ENCODE data around the gene MYH9. TPM values are rescaled to one million over a fixed set of nuclear protein-coding genes. Genes with fewer than 3 reads are reported as not detected.

The MYH9 gene
- total RNA-seq, 1 experiment from 2014 or later, result 258 TPM

GRCh38 chr22:36334821-36335603, 52.8 kb downstream of the MYH9 start:
- DNase-seq (ENCODE audit: low read depth, low spot score), result no peak
- peaks cover 44 to 71% of the 10 kb centered on the region in 2 experiments for H3K4me1 ChIP-seq (ENCODE audit: control insufficient read depth in 1 of 2, insufficient read depth in 2 of 2, low read length in 2 of 2)
- no peaks in the 10 kb centered on the region for H3K27me3 ChIP-seq (ENCODE audit: insufficient read depth, low read length)
- no peak for TF ChIP-seq MAX (IDR thresholded peaks at IDR 0.05)
- no peak for TF ChIP-seq EGR1 (IDR thresholded peaks at IDR 0.05; ENCODE audit: low read depth)
- TF ChIP-seq JUND (IDR thresholded peaks at IDR 0.05), result no peak
- no peak for TF ChIP-seq CEBPB (IDR thresholded peaks at IDR 0.05; ENCODE audit: low read depth)
- no peak for TF ChIP-seq ATF3 (IDR thresholded peaks at IDR 0.05)
- TF ChIP-seq SIN3A (IDR thresholded peaks at IDR 0.05; ENCODE audit: low read depth), result no peak
- TF ChIP-seq REST (IDR thresholded peaks at IDR 0.05; ENCODE audit: low read depth), result no peak
- TF ChIP-seq RAD21 (IDR thresholded peaks at IDR 0.05; ENCODE audit: low read depth), result no peak
- no peak for TF ChIP-seq SRF (IDR thresholded peaks at IDR 0.05; ENCODE audit: low read depth)
- POLR2A ChIA-PET, result no interaction called here
- peaks cover 98% of the 10 kb centered on the region for H3K79me2 ChIP-seq (ENCODE audit: insufficient read depth, low read length)
- H3K9me2 ChIP-seq (ENCODE audit: insufficient read depth), result no peaks in the 10 kb centered on the region
- intact Hi-C loops (cut with micrococcal nuclease), result loop anchor here (5.0 kb wide), 1 partner anchor 52 kb away; the partner anchor contains the start of gene MYH9
- no peak overlapping the region for H3K4me3 ChIP-seq (replicated peaks in 1 of 2; ENCODE audit: low read depth in 1 of 2, low read length in 2 of 2)
- no peak overlapping the region for H3K4me2 ChIP-seq (ENCODE audit: low read length)
- RAD21 ChIA-PET (ENCODE audit: low non-redundant PET in 1 of 2, low total read pairs in 2 of 2, uncharacterized antibody in 2 of 2, unreplicated experiment in 2 of 2), result no interaction called here
- no peak overlapping the region for H3K9ac ChIP-seq (ENCODE audit: low read length)
- H3K9me3 ChIP-seq (ENCODE audit: control insufficient read depth in 1 of 2, insufficient read depth in 1 of 2, low read depth in 1 of 2, low read length in 2 of 2), result no peaks in the 10 kb centered on the region
- no TSS peak for BruUV-seq (replicated peaks)
- peaks cover 27 to 38% of the 10 kb centered on the region in 2 experiments; a peak in 3 of 4 replicates for H3K36me3 ChIP-seq (ENCODE audit: control insufficient read depth in 1 of 2, insufficient read depth in 2 of 2, low read length in 2 of 2)
- H3K27ac ChIP-seq (ENCODE audit: low read depth, low read length), result peak overlapping the region; percentile 31
- H2AFZ ChIP-seq (ENCODE audit: low read depth, low read length, poor library complexity, severe bottlenecking), result no peak overlapping the region
- CTCF ChIA-PET, result interaction anchor here (1.5 kb wide), 1 partner anchor 8 kb away, joined by 4 read pairs; no protein-coding TSS in a partner anchor
- ATAC-seq, result no peak
- no peaks in the 10 kb centered on the region for H4K20me1 ChIP-seq (ENCODE audit: insufficient read depth)

Data from HCT116 (cell line).